PC-9 (cell line): ENCODE data around the gene PROC.

Experiments
- EZH2 ChIP-seq: fragments of 200-600 bp; sonication (generic); IDR thresholded peaks from 2 replicates; pipeline ENCODE4 v1.8.0; 2017; ENCODE audit warnings: antibody characterized with exemption, low read depth
- TF ChIP-seq, protein P1 (sequence below): fragments of 200-600 bp; sonication (generic); conservative IDR thresholded peaks from 2 replicates; pipeline ENCODE4 v1.6.1; 2017; ENCODE audit warnings: mixed run types, antibody characterized with exemption, mild to moderate bottlenecking, moderate library complexity

DNA sequence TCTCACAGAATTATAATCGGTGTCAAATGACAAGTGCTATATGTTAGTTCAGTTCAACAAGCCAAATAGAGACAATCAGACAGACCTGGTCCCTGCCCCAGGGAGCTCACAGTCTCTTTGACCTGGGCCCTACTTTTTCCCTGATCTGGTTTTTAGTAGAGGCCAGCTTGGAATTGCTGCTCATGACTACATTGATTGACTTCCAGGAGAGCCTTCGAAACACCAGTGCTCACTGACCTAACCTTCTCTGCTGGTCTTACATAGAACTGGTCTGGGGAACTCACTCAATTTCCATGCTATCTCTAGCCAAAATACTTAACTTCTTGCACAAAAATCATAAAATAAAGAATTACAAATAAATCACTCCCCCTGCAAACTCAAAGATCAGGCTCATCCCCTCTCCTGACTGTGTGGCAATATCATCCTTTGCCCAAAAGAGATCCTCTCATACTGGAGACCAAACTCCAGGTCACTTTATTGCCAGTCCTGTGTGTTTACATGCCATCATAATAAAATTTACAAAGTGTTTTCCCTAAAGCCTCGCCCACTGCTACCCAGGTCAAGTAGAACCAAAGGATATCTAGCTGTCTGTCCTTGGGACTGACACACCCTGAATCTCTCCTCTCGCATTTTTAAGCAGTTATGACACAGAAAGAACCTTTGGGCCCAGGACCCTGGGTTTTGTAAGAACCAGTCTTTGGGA lies 53.2 kb downstream of the PROC start:
- TF ChIP-seq, protein P1, sequence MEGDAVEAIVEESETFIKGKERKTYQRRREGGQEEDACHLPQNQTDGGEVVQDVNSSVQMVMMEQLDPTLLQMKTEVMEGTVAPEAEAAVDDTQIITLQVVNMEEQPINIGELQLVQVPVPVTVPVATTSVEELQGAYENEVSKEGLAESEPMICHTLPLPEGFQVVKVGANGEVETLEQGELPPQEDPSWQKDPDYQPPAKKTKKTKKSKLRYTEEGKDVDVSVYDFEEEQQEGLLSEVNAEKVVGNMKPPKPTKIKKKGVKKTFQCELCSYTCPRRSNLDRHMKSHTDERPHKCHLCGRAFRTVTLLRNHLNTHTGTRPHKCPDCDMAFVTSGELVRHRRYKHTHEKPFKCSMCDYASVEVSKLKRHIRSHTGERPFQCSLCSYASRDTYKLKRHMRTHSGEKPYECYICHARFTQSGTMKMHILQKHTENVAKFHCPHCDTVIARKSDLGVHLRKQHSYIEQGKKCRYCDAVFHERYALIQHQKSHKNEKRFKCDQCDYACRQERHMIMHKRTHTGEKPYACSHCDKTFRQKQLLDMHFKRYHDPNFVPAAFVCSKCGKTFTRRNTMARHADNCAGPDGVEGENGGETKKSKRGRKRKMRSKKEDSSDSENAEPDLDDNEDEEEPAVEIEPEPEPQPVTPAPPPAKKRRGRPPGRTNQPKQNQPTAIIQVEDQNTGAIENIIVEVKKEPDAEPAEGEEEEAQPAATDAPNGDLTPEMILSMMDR: no peak
- TF ChIP-seq EZH2: no peak
